GM12891 (cell line): ENCODE results near the gene CSF1R.

ENCODE experiments used
- DNase-seq: peaks from one replicate; pipeline ENCODE4 v3.0.0; 2011; ENCODE audit warnings: low spot score; ENCODE audit not compliant: insufficient read length
- FAIRE-seq: peaks from 2 replicates; lab custom pipeline; 2011; peaks lifted over from hg19 to GRCh38; lab: Jason Lieb, UNC
- PAX5 ChIP-seq: IDR thresholded peaks from 2 replicates; pipeline ENCODE4 v1.6.1; 2011; ENCODE audit warnings: low read length, moderate library complexity, mild to moderate bottlenecking; ENCODE audit not compliant: insufficient read depth, severe bottlenecking
- POLR2A ChIP-seq: IDR thresholded peaks from 2 replicates; pipeline ENCODE4 v1.6.1; 2011; ENCODE audit warnings: low read depth, low read length, control low read depth
- POLR2AphosphoS5 ChIP-seq: IDR thresholded peaks from 2 replicates; pipeline ENCODE4 v1.6.1; 2011; ENCODE audit warnings: low read depth, low read length, control low read depth
- POU2F2 ChIP-seq: IDR thresholded peaks from 2 replicates; pipeline ENCODE4 v1.6.1; 2011; ENCODE audit warnings: low read depth, mild to moderate bottlenecking, control low read depth, low read length, moderate library complexity
- SPI1 ChIP-seq: IDR thresholded peaks from 2 replicates; pipeline ENCODE4 v1.6.1; 2011; ENCODE audit warnings: low read depth, low read length, control low read depth
- TAF1 ChIP-seq: IDR thresholded peaks from 2 replicates; pipeline ENCODE4 v1.6.1; 2011; ENCODE audit warnings: low read depth, low read length, control low read depth

CSF1R gene

GRCh38 chr5:150120617-150121447, 34.5 kb upstream of the CSF1R start:
- no peak for TF ChIP-seq POU2F2
- no peak for TF ChIP-seq PAX5
- no peak for TF ChIP-seq SPI1
- no peak for TF ChIP-seq POLR2A
- TF ChIP-seq POLR2AphosphoS5, result no peak
- no peak for TF ChIP-seq TAF1
- FAIRE-seq (no peak), DNase-seq (no peak)

GRCh38 chr5:150120062-150120441, 33.7 kb upstream of the CSF1R start:
- FAIRE-seq (no peak), DNase-seq (no peak)
- TF ChIP-seq SPI1, result no peak
- no peak for TF ChIP-seq POU2F2

DNA sequence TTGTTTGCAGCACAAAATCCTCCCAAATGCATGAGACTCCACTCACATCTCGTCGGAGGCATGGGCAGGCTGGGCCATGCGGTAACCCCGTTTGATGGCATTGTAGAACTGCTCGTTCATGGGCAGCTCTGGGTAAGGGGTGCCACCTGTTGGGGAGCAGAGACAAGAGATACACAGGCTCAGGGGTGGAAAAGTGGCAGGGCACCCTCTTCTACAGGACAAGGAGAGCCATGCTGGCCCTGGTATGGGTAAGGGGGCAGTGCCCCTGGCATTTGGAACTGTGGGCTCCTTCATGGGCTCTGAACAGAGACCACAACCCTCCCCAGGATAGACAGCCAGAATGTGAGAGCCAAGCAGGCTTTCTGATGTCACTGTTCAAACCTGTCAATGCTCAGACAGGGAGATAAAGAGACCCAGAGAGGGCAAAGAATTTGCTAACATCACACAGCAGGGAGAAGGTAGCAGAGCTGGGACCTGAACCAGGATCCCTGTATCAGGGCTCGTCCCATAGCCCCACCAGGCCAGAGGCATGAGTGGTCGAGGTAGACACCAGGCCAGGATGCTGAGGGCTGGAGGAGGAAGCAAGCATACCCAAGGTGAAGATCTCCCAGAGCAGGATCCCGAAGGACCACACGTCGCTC, 33.2 kb upstream of the CSF1R start:
- no peak for TF ChIP-seq POLR2AphosphoS5
- no peak for TF ChIP-seq PAX5
- no peak for TF ChIP-seq SPI1
- TF ChIP-seq TAF1, result no peak
- no peak for TF ChIP-seq POLR2A
- no peak for TF ChIP-seq POU2F2
- FAIRE-seq (no peak), DNase-seq (no peak)

DNA sequence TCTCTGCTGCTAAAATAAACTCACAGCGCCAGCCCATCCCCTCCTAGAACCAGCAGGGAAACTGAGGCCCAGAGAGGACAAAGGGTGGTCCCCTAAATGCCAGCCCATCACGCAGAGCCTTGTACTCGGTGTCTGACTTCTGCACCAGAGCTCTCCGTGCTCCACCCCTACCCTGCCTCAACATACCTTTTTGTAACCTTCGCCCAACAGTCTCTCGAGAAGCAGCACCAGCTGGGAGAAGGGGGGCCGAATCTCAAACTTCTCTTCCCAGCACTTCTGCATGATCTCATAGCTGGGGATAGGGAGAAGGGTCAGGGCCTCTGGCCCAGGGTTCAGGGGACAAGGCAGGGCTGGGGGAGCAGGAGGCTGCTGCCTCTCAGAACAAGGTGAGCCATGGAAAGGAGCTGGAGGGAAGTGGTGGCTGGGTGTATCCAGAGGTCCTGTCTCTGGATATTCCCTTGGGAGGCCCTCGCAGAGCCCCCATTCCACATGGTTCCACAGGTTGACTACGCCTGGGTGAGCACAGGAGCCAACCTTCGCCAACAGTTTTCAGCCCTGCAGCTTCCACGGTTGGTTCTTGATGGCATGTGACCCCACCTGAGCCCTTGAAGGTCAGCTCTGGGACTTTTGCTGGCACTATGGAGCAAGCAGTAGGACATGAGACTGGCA, 32.3 kb upstream of the CSF1R start:
- DNase-seq, result no peak
- FAIRE-seq, result no peak
- TF ChIP-seq POLR2AphosphoS5, result no peak
- TF ChIP-seq TAF1, result no peak

- FAIRE-seq (no peak), DNase-seq (no peak)
- TF ChIP-seq POLR2A (no peak), TAF1 (no peak), POU2F2 (no peak), PAX5 (no peak), POLR2AphosphoS5 (no peak), SPI1 (no peak)
These were observed 31.7 kb upstream of the CSF1R start for GRCh38 chr5:150117945-150118560.

GRCh38 chr5:150116667-150117400, 30.5 kb upstream of the CSF1R start:
- DNase-seq, result no peak
- TF ChIP-seq PAX5, result no peak
- no peak for TF ChIP-seq TAF1
- TF ChIP-seq POU2F2, result no peak
- TF ChIP-seq POLR2A, result no peak
- no peak for TF ChIP-seq POLR2AphosphoS5
- TF ChIP-seq SPI1, result no peak
- no peak for FAIRE-seq

DNA sequence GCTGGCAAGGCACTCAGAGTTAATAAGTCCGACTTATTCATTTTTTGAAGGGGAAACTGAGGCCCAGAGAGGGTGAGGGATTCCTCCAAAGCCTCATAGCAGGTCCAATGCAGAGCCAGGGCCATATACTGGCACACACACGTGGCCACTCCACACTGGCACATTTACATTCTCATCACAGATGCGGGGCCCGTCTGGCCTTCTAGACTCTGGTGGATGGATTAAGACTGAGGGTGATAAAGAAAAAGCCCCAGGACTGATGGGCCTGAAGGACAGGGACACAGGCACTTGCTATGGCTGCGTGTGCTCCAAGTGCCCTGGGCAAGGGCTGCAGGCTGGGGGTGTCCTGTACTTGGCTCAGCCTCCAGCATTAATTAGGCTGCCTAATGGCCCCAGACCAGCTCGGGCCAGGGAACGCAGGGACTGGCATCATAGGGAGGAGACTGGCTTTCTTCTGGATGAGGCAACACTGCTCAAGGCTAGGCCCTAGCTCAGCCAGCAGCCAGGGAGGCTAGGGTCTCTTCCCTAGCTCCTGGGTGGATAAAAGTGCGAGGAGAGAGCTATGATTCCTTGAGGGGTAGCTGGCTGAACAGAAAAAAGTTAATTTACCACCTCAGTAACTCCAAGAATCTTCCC, 28.5 kb upstream of the CSF1R start:
- no peak for TF ChIP-seq POLR2AphosphoS5
- no peak for TF ChIP-seq POLR2A
- no peak for TF ChIP-seq POU2F2
- no peak for TF ChIP-seq SPI1
- TF ChIP-seq PAX5, result no peak
- TF ChIP-seq TAF1, result no peak
- DNase-seq (peak; percentile 6), FAIRE-seq (no peak)

DNA sequence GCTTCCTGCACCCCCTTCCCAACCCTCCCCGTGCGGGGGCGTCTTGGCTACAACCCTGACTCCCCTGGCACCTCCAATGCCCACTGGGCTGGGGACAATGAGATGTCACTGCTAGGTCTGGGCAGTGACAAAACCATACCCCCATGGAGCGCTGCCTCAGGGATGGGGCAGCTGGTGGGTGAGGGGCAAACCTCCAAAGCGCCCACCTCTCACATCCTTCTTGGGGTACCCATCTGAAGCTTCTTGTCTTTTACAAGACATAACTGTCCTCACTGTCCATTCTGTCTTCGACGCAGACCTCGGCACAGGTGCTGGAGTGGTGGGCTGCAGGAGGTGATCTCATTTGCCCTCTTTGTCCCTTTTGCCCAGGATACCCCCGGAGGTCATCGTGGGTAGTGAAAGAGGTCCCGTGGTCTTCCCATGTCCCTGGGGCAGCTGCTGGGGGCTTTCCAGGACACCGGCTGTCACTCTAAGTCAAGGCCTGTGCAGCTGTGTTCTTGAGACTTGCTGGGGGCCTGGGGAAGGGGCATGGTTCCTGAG, 27.8 kb upstream of the CSF1R start:
- FAIRE-seq (no peak), DNase-seq (peak; percentile 14)
- TF ChIP-seq PAX5, result no peak
- TF ChIP-seq TAF1, result no peak
- TF ChIP-seq POU2F2, result no peak
- TF ChIP-seq POLR2AphosphoS5, result no peak
- no peak for TF ChIP-seq SPI1
- no peak for TF ChIP-seq POLR2A
